Measurements from ENCODE around the gene DBT. TPM values are rescaled to one million over a fixed set of nuclear protein-coding genes. Genes with fewer than 3 reads are reported as not detected.
"Not testable (repeated sequence)": the region's sequence is repeated elsewhere in the genome, so short reads cannot be mapped to it uniquely, and the experiment has no call there.

The DBT gene
- total RNA-seq, 1 donor from 2014 or later: 2.3 TPM

GRCh38 chr1:100200060-100200459, 49.6 kb downstream of the DBT start:
- peaks cover 30 to 74% of the 10 kb centered on the region in 2 donors for H3K36me3 ChIP-seq
- H3K9me3 ChIP-seq; H3K4me3 ChIP-seq; H3K27ac ChIP-seq; H3K27me3 ChIP-seq; DNase-seq (ENCODE audit: low spot score in 2 of 2); H3K4me1 ChIP-seq; intact Hi-C loops (cut with DNase I): not testable (repeated sequence)

DNA sequence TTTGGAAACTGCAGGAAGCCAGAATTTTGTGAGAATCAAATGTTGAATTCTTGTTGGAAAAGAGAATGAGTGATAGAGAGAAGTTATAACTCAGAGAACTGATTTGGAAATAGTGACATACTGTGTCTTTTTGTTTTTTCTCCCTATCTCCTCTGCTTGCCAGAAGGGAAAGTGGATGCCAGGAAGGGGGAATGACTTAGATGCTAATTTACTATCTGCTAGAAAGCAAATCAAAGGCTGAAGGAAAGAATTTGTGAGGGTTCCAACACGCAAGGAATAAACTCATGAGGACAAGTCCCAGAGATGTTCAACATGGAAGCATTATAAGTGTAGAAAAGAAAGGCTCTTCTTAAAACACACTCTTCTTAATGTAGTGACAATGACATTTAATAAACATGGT, 51.0 kb downstream of the DBT start:
- Histone ChIP-seq H3K27me3 (no peaks in the 10 kb centered on the region), H3K4me3 (no peak overlapping the region), H3K27ac (no peak overlapping the region), H3K4me1 (no peaks in the 10 kb centered on the region), H3K36me3 (peaks cover 30 to 72% of the 10 kb centered on the region in 2 donors), H3K9me3 (no peaks in the 10 kb centered on the region)
- intact Hi-C loops (cut with DNase I): no loop called here
- DNase-seq (ENCODE audit: low spot score in 2 of 2): no peak
- TF ChIP-seq, protein P1, sequence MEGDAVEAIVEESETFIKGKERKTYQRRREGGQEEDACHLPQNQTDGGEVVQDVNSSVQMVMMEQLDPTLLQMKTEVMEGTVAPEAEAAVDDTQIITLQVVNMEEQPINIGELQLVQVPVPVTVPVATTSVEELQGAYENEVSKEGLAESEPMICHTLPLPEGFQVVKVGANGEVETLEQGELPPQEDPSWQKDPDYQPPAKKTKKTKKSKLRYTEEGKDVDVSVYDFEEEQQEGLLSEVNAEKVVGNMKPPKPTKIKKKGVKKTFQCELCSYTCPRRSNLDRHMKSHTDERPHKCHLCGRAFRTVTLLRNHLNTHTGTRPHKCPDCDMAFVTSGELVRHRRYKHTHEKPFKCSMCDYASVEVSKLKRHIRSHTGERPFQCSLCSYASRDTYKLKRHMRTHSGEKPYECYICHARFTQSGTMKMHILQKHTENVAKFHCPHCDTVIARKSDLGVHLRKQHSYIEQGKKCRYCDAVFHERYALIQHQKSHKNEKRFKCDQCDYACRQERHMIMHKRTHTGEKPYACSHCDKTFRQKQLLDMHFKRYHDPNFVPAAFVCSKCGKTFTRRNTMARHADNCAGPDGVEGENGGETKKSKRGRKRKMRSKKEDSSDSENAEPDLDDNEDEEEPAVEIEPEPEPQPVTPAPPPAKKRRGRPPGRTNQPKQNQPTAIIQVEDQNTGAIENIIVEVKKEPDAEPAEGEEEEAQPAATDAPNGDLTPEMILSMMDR (IDR thresholded peaks at IDR 0.05): no peak

DNA sequence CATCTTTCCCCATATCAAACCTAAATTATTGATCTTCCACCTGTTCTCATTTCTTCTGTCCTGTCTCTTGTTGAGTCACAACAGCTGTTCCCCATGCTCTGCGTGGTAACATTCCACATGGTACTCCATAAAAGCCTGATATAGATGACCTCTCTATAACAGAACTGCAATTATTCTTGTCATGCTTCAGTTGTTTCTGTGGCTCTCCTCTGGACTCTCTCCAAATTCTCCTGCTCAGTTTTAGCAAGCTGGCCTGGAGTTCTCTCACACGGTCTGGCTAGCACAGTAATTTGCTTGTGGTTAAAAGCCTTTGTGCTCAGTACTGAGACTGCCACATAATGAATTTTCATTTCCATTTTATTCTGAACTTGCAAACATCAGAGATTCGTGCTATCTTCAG, 61.0 kb downstream of the DBT start:
- TF ChIP-seq, protein P1 (IDR thresholded peaks at IDR 0.05): no peak
- Histone ChIP-seq H3K4me1 (no peaks in the 10 kb centered on the region), H3K9me3 (no peaks in the 10 kb centered on the region), H3K27ac (no peak overlapping the region), H3K4me3 (no peak overlapping the region), H3K36me3 (no peaks in the 10 kb centered on the region), H3K27me3 (no peaks in the 10 kb centered on the region)
- intact Hi-C loops (cut with DNase I): no loop called here
- DNase-seq (ENCODE audit: low spot score in 2 of 2): no peak

DNA sequence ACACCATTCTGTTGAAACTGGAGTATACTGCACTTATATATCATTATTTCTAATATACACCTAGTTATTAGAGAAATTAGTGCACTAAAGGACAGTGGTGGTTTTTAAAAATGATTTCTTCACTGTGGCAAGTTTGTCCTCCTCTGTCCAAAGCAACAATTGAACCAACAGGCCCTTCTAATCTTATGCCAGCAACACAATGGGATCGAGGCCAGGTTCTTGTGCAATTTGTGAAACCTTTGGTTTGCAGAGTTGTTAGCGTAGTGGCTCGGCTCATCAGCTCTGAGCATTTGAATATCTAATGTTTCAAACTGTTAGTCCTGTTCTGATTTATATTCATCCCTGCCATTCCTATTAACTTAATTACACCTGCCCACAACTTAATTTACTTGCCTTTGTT, 61.7 kb downstream of the DBT start:
- Histone ChIP-seq H3K4me1 (no peaks in the 10 kb centered on the region), H3K9me3 (no peaks in the 10 kb centered on the region), H3K36me3 (no peaks in the 10 kb centered on the region), H3K27me3 (no peaks in the 10 kb centered on the region), H3K4me3 (no peak overlapping the region), H3K27ac (no peak overlapping the region)
- no peak for DNase-seq (ENCODE audit: low spot score in 2 of 2)
- TF ChIP-seq, protein P1 (IDR thresholded peaks at IDR 0.05): no peak
- intact Hi-C loops (cut with DNase I): no loop called here

- Histone ChIP-seq H3K27me3 (no peaks in the 10 kb centered on the region), H3K27ac (no peak overlapping the region), H3K4me3 (no peak overlapping the region), H3K4me1 (no peaks in the 10 kb centered on the region), H3K9me3 (no peaks in the 10 kb centered on the region), H3K36me3 (no peaks in the 10 kb centered on the region)
- TF ChIP-seq, protein P1 (IDR thresholded peaks at IDR 0.05): no peak
- intact Hi-C loops (cut with DNase I): no loop called here
- no peak for DNase-seq (ENCODE audit: low spot score in 2 of 2)
These were observed 65.1 kb downstream of the DBT start for GRCh38 chr1:100184536-100184935.

- no peaks in the 10 kb centered on the region for H3K36me3 ChIP-seq
- DNase-seq (ENCODE audit: low spot score in 2 of 2): no peak
- intact Hi-C loops (cut with DNase I): no loop called here
- H3K4me1 ChIP-seq: no peaks in the 10 kb centered on the region
- TF ChIP-seq, protein P1 (IDR thresholded peaks at IDR 0.05): no peak
- no peaks in the 10 kb centered on the region for H3K27me3 ChIP-seq
- H3K9me3 ChIP-seq: no peaks in the 10 kb centered on the region
- no peak overlapping the region for H3K27ac ChIP-seq
- no peak overlapping the region for H3K4me3 ChIP-seq
These were observed 66.3 kb downstream of the DBT start for GRCh38 chr1:100183370-100183769.
